Lower leg skin (tissue), 3 donors: Measurements from ENCODE around the gene ZBTB7C.

ENCODE experiments used
- CTCF ChIP-seq, 3 donors: fragments of 450-650 bp; IDR thresholded peaks; one replicate each; pipeline ENCODE4 v1.5.1; 2016; ENCODE audit warnings: antibody characterized with exemption in 3 of 3, mild to moderate bottlenecking in 3 of 3, moderate library complexity in 2 of 3
- POLR2A ChIP-seq, 2 donors: fragments of 450-650 bp; IDR thresholded peaks; one replicate each; pipeline ENCODE4 v1.6.1; 2016 to 2017; ENCODE audit warnings: antibody characterized with exemption in 2 of 2, mild to moderate bottlenecking in 1 of 2, moderate library complexity in 1 of 2

- no peak for TF ChIP-seq POLR2A (IDR thresholded peaks at IDR 0.05)
- TF ChIP-seq CTCF (IDR thresholded peaks at IDR 0.05): no peak
Measured at GRCh38 chr18:48099481-48100164, 309.6 kb downstream of the ZBTB7C start.
